ENCODE data around the gene TEX261.

TEX261 gene

GRCh38 chr2:70994009-70994698, 519 bp downstream of the TEX261 start:
- peak; percentile 6 for DNase-seq (ENCODE audit: low read depth)
- TF ChIP-seq CTCF (IDR thresholded peaks at IDR 0.05; ENCODE audit: low read length, missing control alignments): no peak
- H3K4me3 ChIP-seq (replicated peaks; ENCODE audit: low read depth, low read length): peak overlapping the region; percentile 88

DNA sequence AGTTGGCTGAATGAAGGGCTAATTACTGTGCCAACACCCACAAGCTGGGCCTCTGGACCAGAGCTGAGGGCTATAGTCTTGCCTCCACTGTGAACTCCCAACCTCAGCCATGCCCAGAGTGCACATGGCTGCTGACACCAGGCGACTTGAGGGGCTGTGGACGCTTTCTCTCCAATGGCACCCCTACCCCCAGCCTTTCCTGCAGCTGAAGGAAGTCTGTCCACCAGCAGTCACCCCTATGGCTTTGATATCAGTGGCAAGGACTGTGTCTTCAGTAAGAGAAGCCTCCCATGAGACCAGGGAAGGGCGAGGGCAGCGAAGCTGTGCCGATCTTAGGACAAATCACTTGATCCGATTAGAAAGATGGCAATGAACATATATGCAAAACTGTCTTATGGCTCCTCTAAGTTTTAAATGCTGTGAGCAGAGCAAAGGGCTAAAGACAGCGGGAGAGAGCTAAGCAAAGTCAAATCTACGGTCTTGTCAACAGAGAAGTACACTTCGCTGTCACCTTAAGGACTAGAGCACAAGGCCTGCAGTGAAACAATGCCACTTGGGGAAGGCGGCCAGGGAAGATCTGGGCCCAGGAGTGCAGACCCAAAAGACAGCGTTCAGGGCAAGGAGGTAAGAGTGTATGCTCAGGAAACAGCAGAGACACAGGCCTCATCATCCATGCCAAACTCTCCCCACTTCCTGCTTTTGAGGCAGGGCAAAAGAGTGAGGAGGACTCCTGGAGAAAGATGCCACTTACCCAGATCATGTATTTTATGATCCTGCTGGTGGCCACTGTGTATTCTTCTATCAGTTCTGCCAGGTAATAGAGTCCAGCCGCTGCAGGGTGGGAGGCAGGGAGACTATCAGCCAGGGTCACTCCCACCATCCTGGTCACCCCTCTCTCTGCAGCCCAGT, 1.5 kb downstream of the TEX261 start:
- peak overlapping the region; percentile 88 for H3K4me3 ChIP-seq (replicated peaks; ENCODE audit: low read depth, low read length)
- no peak for TF ChIP-seq CTCF (IDR thresholded peaks at IDR 0.05; ENCODE audit: low read length, missing control alignments)
- DNase-seq (ENCODE audit: low read depth): no peak

GRCh38 chr2:70991742-70992141, 2.9 kb downstream of the TEX261 start:
- H3K4me3 ChIP-seq (replicated peaks; ENCODE audit: low read depth, low read length): no peak overlapping the region
- TF ChIP-seq CTCF (IDR thresholded peaks at IDR 0.05; ENCODE audit: low read length, missing control alignments): no peak
- DNase-seq (ENCODE audit: low read depth): no peak

- H3K4me3 ChIP-seq (replicated peaks; ENCODE audit: low read depth, low read length): no peak overlapping the region
- no peak for DNase-seq (ENCODE audit: low read depth)
- TF ChIP-seq CTCF (IDR thresholded peaks at IDR 0.05; ENCODE audit: low read length, missing control alignments): no peak
Observed at GRCh38 chr2:70991142-70991541, 3.5 kb downstream of the TEX261 start.

GRCh38 chr2:70990216-70990615, 4.5 kb downstream of the TEX261 start:
- no peak for TF ChIP-seq CTCF (IDR thresholded peaks at IDR 0.05; ENCODE audit: low read length, missing control alignments)
- H3K4me3 ChIP-seq (replicated peaks; ENCODE audit: low read depth, low read length): no peak overlapping the region
- no peak for DNase-seq (ENCODE audit: low read depth)

DNA sequence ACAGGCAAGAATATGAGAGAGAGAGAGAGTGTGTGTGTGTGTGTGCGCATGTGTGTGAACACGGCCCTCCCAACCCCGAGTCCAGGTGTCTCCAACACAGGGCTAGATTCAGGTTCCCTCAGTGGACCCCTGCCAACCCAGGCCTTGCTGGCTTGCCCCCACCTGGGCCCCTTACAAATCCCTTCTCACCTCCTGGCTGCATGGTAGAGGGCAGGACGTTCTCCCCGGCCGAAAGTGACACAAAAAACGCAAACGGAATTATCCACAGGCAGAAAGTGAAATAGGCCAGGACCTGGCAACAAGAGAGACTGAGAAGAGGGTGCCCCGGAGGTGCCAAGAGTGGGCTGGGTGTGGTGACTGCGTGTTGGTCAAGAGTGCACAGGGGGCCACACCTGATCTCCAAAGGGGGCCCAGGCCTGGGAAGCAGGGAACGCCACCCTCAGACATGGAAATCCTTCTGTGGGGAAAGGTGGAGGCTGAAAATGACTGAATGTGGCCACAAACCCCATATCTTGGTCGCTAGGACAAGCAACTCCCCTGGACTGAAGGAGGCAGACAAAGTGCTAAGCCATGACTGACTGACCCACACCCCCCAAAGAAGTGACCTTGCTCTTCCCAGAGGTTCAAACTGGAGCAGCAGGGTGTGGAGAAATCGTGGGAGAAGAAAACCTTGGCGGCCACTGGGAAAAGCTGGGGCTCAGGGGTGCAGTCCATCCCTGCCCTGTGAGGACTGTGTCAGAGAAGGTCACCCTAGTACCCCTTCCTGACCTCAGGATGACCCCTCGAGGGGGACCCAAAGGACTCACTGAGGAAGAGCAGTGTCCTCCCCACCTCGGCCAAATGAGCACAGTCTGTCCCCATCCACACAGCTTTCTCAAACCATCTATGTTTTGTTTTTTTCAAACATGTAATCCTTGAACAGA, 5.7 kb downstream of the TEX261 start:
- no peak for DNase-seq (ENCODE audit: low read depth)
- no peak for TF ChIP-seq CTCF (IDR thresholded peaks at IDR 0.05; ENCODE audit: low read length, missing control alignments)
- no peak overlapping the region for H3K4me3 ChIP-seq (replicated peaks; ENCODE audit: low read depth, low read length)

All from fibroblast of pulmonary artery (primary cell).